Transverse colon (tissue), 4 donors: ENCODE results near the gene C19orf12. TPM values are rescaled to one million over a fixed set of nuclear protein-coding genes. Genes with fewer than 3 reads are reported as not detected.
A peak's percentile ranks its signal among the peaks of the same experiment; 100 is the strongest.

Experiments
- DNase-seq: peaks from one replicate; pipeline ENCODE4 v3.0.0-alpha.2; 2019
- H3K27ac ChIP-seq, 4 donors: fragments of 200-600 bp; sonication (generic); 2 replicates each; pipeline ENCODE4 v1.5.1; 2016 to 2018; ENCODE audit warnings: inconsistent platforms in 4 of 4
- H3K27me3 ChIP-seq: fragments of 200-600 bp; sonication (generic); 2 replicates; pipeline ENCODE4 v1.5.1; 2017; ENCODE audit warnings: inconsistent platforms
- H3K36me3 ChIP-seq, 4 donors: fragments of 200-600 bp; sonication (generic); 2 replicates each; pipeline ENCODE4 v1.5.1; 2017 to 2019; ENCODE audit warnings: inconsistent platforms in 4 of 4
- H3K4me1 ChIP-seq, 4 donors: fragments of 200-600 bp; sonication (generic); 2 replicates each; pipeline ENCODE4 v1.5.1; 2017 to 2020; ENCODE audit warnings: inconsistent platforms in 4 of 4
- H3K4me3 ChIP-seq, 4 donors: fragments of 200-600 bp; sonication (generic); 1 replicate in 1 of 4; 2 replicates in 3 of 4; pipeline versions ENCODE4 v1.5.1 to v1.6.1; 2017 to 2019; ENCODE audit warnings: inconsistent platforms in 4 of 4
- H3K9me3 ChIP-seq, 2 donors: fragments of 200-600 bp; sonication (generic); 2 replicates each; pipeline ENCODE4 v1.5.1; 2017 to 2019; ENCODE audit warnings: inconsistent platforms in 2 of 2
- CTCF ChIP-seq, 5 experiments: fragments of 200-600 bp in 3 of 5; fragments of 450-650 bp in 2 of 5; sonication (generic) in 3 of 5; IDR thresholded peaks; 1 replicate in 2 of 5; 2 replicates in 3 of 5; pipeline ENCODE4 v1.5.1; 2016 to 2017; ENCODE audit warnings: antibody characterized with exemption in 5 of 5, inconsistent platforms in 3 of 5, mild to moderate bottlenecking in 2 of 5, moderate library complexity in 1 of 5
- EP300 ChIP-seq: sonication (generic); formaldehyde crosslinking; IDR thresholded peaks from one replicate; pipeline ENCODE4 v1.6.1; 2017; ENCODE audit warnings: antibody characterized with exemption, low read depth
- POLR2A ChIP-seq: fragments of 450-650 bp; IDR thresholded peaks from one replicate; pipeline ENCODE4 v1.6.1; 2016; ENCODE audit warnings: antibody characterized with exemption, mild to moderate bottlenecking, moderate library complexity
- POLR2AphosphoS5 ChIP-seq, 3 donors: sonication (generic); formaldehyde crosslinking; IDR thresholded peaks; one replicate each; pipeline ENCODE4 v1.6.1; 2016; ENCODE audit warnings: antibody characterized with exemption in 3 of 3
- WGBS, 2 donors: methylation state at CpG; one replicate each; pipeline ENCODE4 v1.1.5; 2018; ENCODE audit warnings: low coverage in 1 of 2; 5-methylcytosine and 5-hydroxymethylcytosine counted together
- in situ Hi-C, 4 donors: fragments of 200-750 bp; cut with MboI; loops; one replicate each; pipeline versions ENCODE4 v1.15.0 to v1.15.1; 2017; ENCODE audit warnings: low sequenced_read_pairs in 3 of 4, low pct_ligation_motif_present in 1 of 4, low pct_unique_long_range_greater_than_20kb in 1 of 4
- intact Hi-C: fragments of 100-400 bp; cut with DNase I; formaldehyde crosslinking; loops from one replicate; pipeline ENCODE4 v1.15.1; 2023; ENCODE audit warnings: low total_unique reads
- total RNA-seq, 4 donors: library from RNA; depleted of rRNA; stranded (reverse); fragments of >200 nt; gene quantifications; one replicate each; pipeline ENCODE4 v1.1.0, GENCODE V29; 2016

The C19orf12 gene
- total RNA-seq, 4 donors from 2014 or later = 13.9 to 33.3 (median 21.4) TPM

GRCh38 chr19:29761575-29762232 is 46.6 kb upstream of the C19orf12 start:
- DNase-seq = peak; percentile 19
- 38 to 55% methylated on average over 8 to 14 of the region's 14 CpGs for WGBS, 2 donors
- H3K27me3 ChIP-seq = no peaks in the 10 kb centered on the region
- no peaks in the 10 kb centered on the region for H3K36me3 ChIP-seq
- H3K4me1 ChIP-seq = peaks cover 0 to 13% (median 4%) of the 10 kb centered on the region in 4 donors
- peak overlapping the region; percentile 43 to 61 (median 51) for H3K27ac ChIP-seq
- peak overlapping the region in 3 of 4 donors; percentile 8 to 20 (median 11) for H3K4me3 ChIP-seq
- in situ Hi-C loops (loop anchor here in 3 of 4 donors (10.0 to 25.0 kb wide), 4 partner anchors 101 to 901 kb away; no protein-coding TSS in a partner anchor), intact Hi-C loops (loop anchor here (5.0 kb wide), 1 partner anchor 111 kb away; no protein-coding TSS in a partner anchor)
- TF ChIP-seq CTCF (IDR thresholded peaks at IDR 0.05) (no peak), POLR2A (no peak), EP300 (no peak), POLR2AphosphoS5 (IDR thresholded peaks at IDR 0.05) (no peak)
- no peaks in the 10 kb centered on the region for H3K9me3 ChIP-seq

GRCh38 chr19:29760752-29761502 is 45.9 kb upstream of the C19orf12 start:
- in situ Hi-C loops = loop anchor here in 3 of 4 donors (10.0 to 25.0 kb wide), 4 partner anchors 101 to 901 kb away; no protein-coding TSS in a partner anchor
- intact Hi-C loops = loop anchor here (5.0 kb wide), 1 partner anchor 111 kb away; no protein-coding TSS in a partner anchor
- 64 to 84% methylated on average over 6 to 16 of the region's 16 CpGs for WGBS, 2 donors

DNA sequence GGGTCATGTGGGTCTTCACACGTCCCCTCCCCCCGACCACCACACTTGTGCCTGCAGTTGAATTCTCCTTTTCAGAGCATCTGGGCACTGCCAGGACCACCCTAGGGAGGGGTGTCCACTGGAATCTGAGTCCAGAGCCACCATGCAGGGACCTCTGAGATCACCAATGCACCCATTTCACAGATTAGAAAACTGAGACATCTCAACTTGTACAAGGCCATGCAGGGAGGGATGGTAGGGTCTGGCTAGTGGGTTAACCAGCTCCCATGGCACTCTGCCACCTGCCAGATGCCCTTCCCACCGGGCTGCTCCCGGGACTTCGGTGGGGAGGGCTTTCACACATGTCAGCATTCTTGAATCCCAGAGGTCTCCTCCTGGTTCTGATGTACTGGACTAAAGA is 44.3 kb upstream of the C19orf12 start:
- H3K4me1 ChIP-seq = peaks cover 0 to 13% (median 4%) of the 10 kb centered on the region in 4 donors
- no peak for DNase-seq
- H3K27ac ChIP-seq = no peak overlapping the region
- WGBS, 2 donors = 75 to 90% methylated on average over 2 to 5 of the region's 5 CpGs
- TF ChIP-seq CTCF (IDR thresholded peaks at IDR 0.05) (no peak), EP300 (no peak), POLR2A (no peak), POLR2AphosphoS5 (IDR thresholded peaks at IDR 0.05) (no peak)
- H3K27me3 ChIP-seq = no peaks in the 10 kb centered on the region
- no peak overlapping the region for H3K4me3 ChIP-seq
- no peaks in the 10 kb centered on the region for H3K36me3 ChIP-seq
- intact Hi-C loops = no loop called here
- H3K9me3 ChIP-seq = no peaks in the 10 kb centered on the region
- in situ Hi-C loops = loop anchor here in 3 of 4 donors (25.0 kb wide), 2 partner anchors 103 to 903 kb away; no protein-coding TSS in a partner anchor

More at GRCh38 chr19:29760752-29761502, 45.9 kb upstream of the C19orf12 start:
- Histone ChIP-seq H3K36me3 (no peaks in the 10 kb centered on the region), H3K4me3 (peak overlapping the region in 2 of 4 donors; percentile 11 to 20), H3K27ac (peak overlapping the region; percentile 43 to 61 (median 51)), H3K27me3 (no peaks in the 10 kb centered on the region), H3K9me3 (no peaks in the 10 kb centered on the region), H3K4me1 (peaks cover 0 to 13% (median 4%) of the 10 kb centered on the region in 4 donors)
- TF ChIP-seq EP300 (no peak), POLR2AphosphoS5 (IDR thresholded peaks at IDR 0.05) (no peak), CTCF (IDR thresholded peaks at IDR 0.05) (no peak), POLR2A (no peak)
- peak; percentile 25 for DNase-seq

DNA sequence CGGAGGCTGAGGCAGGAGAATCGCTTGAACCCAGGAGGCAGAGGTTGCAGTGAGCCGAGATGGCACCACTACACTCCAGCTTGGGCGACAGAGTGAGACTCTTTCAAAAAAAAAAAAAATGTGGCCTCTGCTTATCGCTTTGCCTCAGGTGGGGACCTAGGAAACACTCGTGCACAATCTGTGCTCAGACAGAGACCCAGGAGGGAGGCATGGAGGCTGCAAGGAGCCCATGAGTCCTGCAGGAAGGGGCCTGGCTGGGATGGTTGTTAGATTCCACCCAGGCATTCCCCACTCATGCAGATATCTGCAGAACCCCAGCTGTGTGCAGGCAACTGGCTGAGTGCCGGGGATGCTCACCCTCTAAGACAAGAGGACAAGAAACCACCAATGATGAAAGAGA is 43.8 kb upstream of the C19orf12 start:
- no peak for DNase-seq
- in situ Hi-C loops (loop anchor here in 3 of 4 donors (25.0 kb wide), 2 partner anchors 103 to 903 kb away; no protein-coding TSS in a partner anchor), intact Hi-C loops (no loop called here)
- Histone ChIP-seq H3K27me3 (no peaks in the 10 kb centered on the region), H3K9me3 (no peaks in the 10 kb centered on the region), H3K27ac (no peak overlapping the region), H3K4me1 (peaks cover 0 to 13% (median 4%) of the 10 kb centered on the region in 4 donors), H3K4me3 (no peak overlapping the region), H3K36me3 (no peaks in the 10 kb centered on the region)
- TF ChIP-seq POLR2AphosphoS5 (IDR thresholded peaks at IDR 0.05) = no peak
- no peak for TF ChIP-seq POLR2A
- no peak for TF ChIP-seq CTCF (IDR thresholded peaks at IDR 0.05)
- no peak for TF ChIP-seq EP300
- WGBS, 2 donors = 69 to 83% methylated on average over 3 to 7 of the region's 7 CpGs
